Endothelial cell of umbilical vein (primary cell): ENCODE results near the gene ZNF821. TPM values are rescaled to one million over a fixed set of nuclear protein-coding genes. Genes with fewer than 3 reads are reported as not detected.

Experiments
- BruUV-seq: library from RNA; stranded (reverse); fragments of 400-500 nt; replicated peaks from 2 replicates; lab custom pipeline; 2021; lab: Mats Ljungman, UMichigan
- CTCF ChIA-PET: fragments of 300-600, 350-600 bp; sonication (Branson Sonifier 250); formaldehyde crosslinking; loops from one replicate; lab custom pipeline; 2021; ENCODE audit warnings: antibody characterized with exemption, inconsistent platforms; lab: Charles Lee
- POLR2A ChIA-PET: fragments of 300-600, 350-600 bp; sonication (Branson Sonifier 250); formaldehyde crosslinking; loops from one replicate; lab custom pipeline; 2021; ENCODE audit warnings: antibody characterized with exemption, inconsistent platforms; lab: Charles Lee
- DNase-seq: peaks from one replicate; pipeline ENCODE4 v3.0.0-alpha.2; 2011; ENCODE audit warnings: low read depth, low spot score
- FAIRE-seq: peaks from 2 replicates; lab custom pipeline; 2011; peaks lifted over from hg19 to GRCh38; lab: Jason Lieb, UNC
- H2AFZ ChIP-seq: 2 replicates; pipeline ENCODE4 v1.6.0; 2012; ENCODE audit warnings: low read depth, low read length, control low read depth, inconsistent platforms
- H3K27ac ChIP-seq: 2 replicates; pipeline ENCODE4 v1.5.1; 2011; ENCODE audit warnings: low read depth, mild to moderate bottlenecking, control low read depth, low read length, moderate library complexity; ENCODE audit not compliant: insufficient read depth
- H3K27me3 ChIP-seq, 2 experiments: 2 replicates each; pipeline versions ENCODE4 v1.6.0 to v1.6.1; 2011; ENCODE audit warnings: low read length in 2 of 2, mixed read lengths in 1 of 2; ENCODE audit not compliant: control insufficient read depth in 2 of 2, insufficient read depth in 2 of 2
- H3K36me3 ChIP-seq, 2 experiments: 2 replicates in 1 of 2; 3 replicates in 1 of 2; pipeline ENCODE4 v1.5.1; 2011; ENCODE audit warnings: low read length in 2 of 2, mild to moderate bottlenecking in 1 of 2, moderate library complexity in 1 of 2; ENCODE audit not compliant: control insufficient read depth in 2 of 2, insufficient read depth in 2 of 2; ENCODE audit errors: extremely low read depth in 1 of 2
- H3K4me1 ChIP-seq: 3 replicates; pipeline ENCODE4 v1.5.1; 2011; ENCODE audit warnings: mild to moderate bottlenecking, low read length; ENCODE audit not compliant: control insufficient read depth, insufficient read depth; ENCODE audit errors: extremely low read depth
- H3K4me2 ChIP-seq: 2 replicates; pipeline ENCODE4 v1.6.1; 2011; ENCODE audit warnings: low read length, control low read depth, mixed read lengths; ENCODE audit not compliant: insufficient read depth
- H3K4me3 ChIP-seq, 3 experiments: fragments of 200-600 bp in 1 of 3; sonication (generic), shearing (Covaris generic) in 1 of 3; replicated peaks in 1 of 3; 2 replicates each; pipeline ENCODE4 v1.5.1; 2011 to 2016; ENCODE audit warnings: control low read depth in 3 of 3, low read length in 3 of 3, mild to moderate bottlenecking in 2 of 3, inconsistent platforms in 1 of 3, low read depth in 1 of 3, moderate library complexity in 1 of 3; ENCODE audit not compliant: insufficient read depth in 1 of 3
- H3K79me2 ChIP-seq: 2 replicates; pipeline ENCODE4 v1.6.0; 2012; ENCODE audit warnings: low read length, inconsistent platforms; ENCODE audit not compliant: control insufficient read depth, insufficient read depth
- H3K9ac ChIP-seq: replicated peaks from 2 replicates; pipeline ENCODE3; 2011; ENCODE audit warnings: low read length, control low read depth; ENCODE audit not compliant: insufficient read depth; ENCODE audit errors: extremely low read depth
- H3K9me1 ChIP-seq: replicated peaks from 3 replicates; pipeline ENCODE4 v1.6.0; 2011; ENCODE audit warnings: mild to moderate bottlenecking, low read length; ENCODE audit not compliant: control insufficient read depth, insufficient read depth; ENCODE audit errors: extremely low read depth
- H3K9me3 ChIP-seq: replicated peaks from 2 replicates; pipeline ENCODE4 v1.5.1; 2012; ENCODE audit warnings: low read length, inconsistent platforms; ENCODE audit not compliant: control insufficient read depth, insufficient read depth
- H4K20me1 ChIP-seq: replicated peaks from 2 replicates; pipeline ENCODE3; 2011; ENCODE audit warnings: mild to moderate bottlenecking, low read length; ENCODE audit not compliant: control insufficient read depth, insufficient read depth; ENCODE audit errors: extremely low read depth
- CTCF ChIP-seq, 2 donors: IDR thresholded peaks; 1 replicate in 1 of 2; 2 replicates in 1 of 2; pipeline ENCODE4 v1.5.1; 2011; ENCODE audit warnings: low read length in 2 of 2, mild to moderate bottlenecking in 2 of 2, moderate library complexity in 2 of 2, control low read depth in 1 of 2, inconsistent platforms in 1 of 2, low read depth in 1 of 2; ENCODE audit not compliant: insufficient read depth in 1 of 2; ENCODE audit errors: extremely low read depth in 1 of 2
- EZH2 ChIP-seq: IDR thresholded peaks from 2 replicates; pipeline ENCODE4 v1.6.1; 2012; ENCODE audit warnings: borderline replicate concordance, low read depth, mild to moderate bottlenecking, moderate library complexity, low read length, inconsistent platforms; ENCODE audit not compliant: severe bottlenecking
- FOS ChIP-seq: IDR thresholded peaks from 2 replicates; pipeline ENCODE4 v1.6.1; 2011; ENCODE audit warnings: mild to moderate bottlenecking, low read length, moderate library complexity, borderline replicate concordance; ENCODE audit not compliant: insufficient read depth
- GATA2 ChIP-seq: IDR thresholded peaks from 2 replicates; pipeline ENCODE4 v1.7.0; 2011; ENCODE audit warnings: low read depth, mild to moderate bottlenecking, moderate library complexity, mixed read lengths, low read length; ENCODE audit not compliant: insufficient read length, insufficient read depth
- JUN ChIP-seq: IDR thresholded peaks from 2 replicates; pipeline ENCODE4 v1.6.1; 2011; ENCODE audit warnings: borderline replicate concordance, low read depth; ENCODE audit not compliant: insufficient read length, insufficient read depth
- MAX ChIP-seq: IDR thresholded peaks from 2 replicates; pipeline ENCODE4 v1.6.1; 2011; ENCODE audit not compliant: insufficient read depth, insufficient read length
- MYC ChIP-seq: IDR thresholded peaks from one replicate; pipeline ENCODE4 v1.6.1; 2011; ENCODE audit warnings: mild to moderate bottlenecking, low read depth, low read length
- POLR2A ChIP-seq: IDR thresholded peaks from 2 replicates; pipeline ENCODE4 v1.6.1; 2012; ENCODE audit warnings: low read depth, mild to moderate bottlenecking, control low read depth, low read length
- POLR2AphosphoS5 ChIP-seq: IDR thresholded peaks from 2 replicates; pipeline ENCODE4 v1.6.1; 2012; ENCODE audit warnings: low read depth, mild to moderate bottlenecking, control low read depth, low read length, moderate library complexity; ENCODE audit not compliant: insufficient read depth
- dilution Hi-C: fragments of 300-500 bp; cut with MboI; formaldehyde crosslinking; loops from one replicate; pipeline ENCODE4 v1.15.0; 2019; ENCODE audit warnings: low sequenced_read_pairs; ENCODE audit not compliant: extremely low pct_ligation_motif_present
- intact Hi-C: fragments of 100-400 bp; cut with micrococcal nuclease; formaldehyde crosslinking; loops from one replicate; pipeline ENCODE4 v1.10.0; 2022
- polyA plus RNA-seq, 4 experiments: library from polyadenylated mRNA; depleted of rRNA in 3 of 4; stranded (reverse) in 3 of 4; unstranded in 1 of 4; fragments of >200 nt; gene quantifications; 2 replicates each; pipeline versions ENCODE4 v1.2.1 to v1.2.3, GENCODE V29; 2011 to 2012; ENCODE audit warnings: missing spikeins in 1 of 4
- total RNA-seq: library from RNA; stranded (reverse); gene quantifications from 2 replicates; pipeline ENCODE4 v1.2.3, GENCODE V29; 2021

ZNF821 gene
- total and polyA plus RNA-seq, 2 donors (not counting 3 experiments of a cell fraction or from before 2014, with no cell fraction given) = 7.3 to 8.1 TPM

- Histone ChIP-seq H3K9me1 (no peaks in the 10 kb centered on the region), H3K27ac (no peak overlapping the region), H3K4me1 (no peaks in the 10 kb centered on the region), H2AFZ (no peak overlapping the region), H3K9ac (no peak overlapping the region), H3K36me3 (peaks cover 2 to 10% of the 10 kb centered on the region in 2 experiments), H3K27me3 (no peaks in the 10 kb centered on the region), H3K4me2 (no peak overlapping the region), H3K9me3 (no peaks in the 10 kb centered on the region), H4K20me1 (no peaks in the 10 kb centered on the region), H3K4me3 (no peak overlapping the region), H3K79me2 (no peaks in the 10 kb centered on the region)
- POLR2A ChIA-PET = no interaction called here
- BruUV-seq = no TSS peak
- TF ChIP-seq GATA2 (no peak), MAX (no peak), FOS (no peak), POLR2AphosphoS5 (no peak), POLR2A (no peak), CTCF (IDR thresholded peaks at IDR 0.05; ENCODE audit: extremely low read depth in 1 of 2, insufficient read depth in 1 of 2, low read depth in 1 of 2, low read length in 2 of 2) (no peak), MYC (no peak), JUN (no peak), EZH2 (no peak)
- CTCF ChIA-PET = no interaction called here
- intact Hi-C loops (no loop called here), dilution Hi-C loops (no loop called here)
- DNase-seq (no peak), FAIRE-seq (no peak)
These were observed 14.9 kb downstream of the ZNF821 start for GRCh38 chr16:71869089-71869488.
